Heart left ventricle (tissue), 16 donors: ENCODE data around the gene PRSS2. TPM values are rescaled to one million over a fixed set of nuclear protein-coding genes. Genes with fewer than 3 reads are reported as not detected.
"Not testable (repeated sequence)": the region's sequence is repeated elsewhere in the genome, so short reads cannot be mapped to it uniquely, and the experiment has no call there.

Source experiments
- ATAC-seq, 4 donors: fragments of 200-7000 bp; cut with Tn5 transposase; one replicate each; pipeline ENCODE4 v1.9.1; 2020 to 2022; ENCODE audit warnings: moderate library complexity in 4 of 4, mild to moderate bottlenecking in 3 of 4, moderate number of reproducible peaks in 1 of 4
- DNase-seq, 5 donors: peaks; one replicate each; pipeline ENCODE4 v3.0.0-alpha.2; 2020
- H3K27ac ChIP-seq, 12 donors: fragments of 200-600 bp; sonication (generic) in 4 of 12; one replicate each; pipeline versions ENCODE4 v1.5.0 to v1.8.0; 2016 to 2022; ENCODE audit warnings: mild to moderate bottlenecking in 2 of 12
- H3K27me3 ChIP-seq, 9 donors: fragments of 200-600 bp; sonication (generic) in 2 of 9; one replicate each; pipeline versions ENCODE4 v1.5.1 to v1.8.0; 2016 to 2022; ENCODE audit warnings: mild to moderate bottlenecking in 3 of 9
- H3K36me3 ChIP-seq, 9 donors: fragments of 200-600 bp; sonication (generic) in 2 of 9; one replicate each; pipeline versions ENCODE4 v1.5.0 to v1.8.0; 2018 to 2022; ENCODE audit warnings: mild to moderate bottlenecking in 2 of 9
- H3K4me1 ChIP-seq, 12 donors: fragments of 200-600 bp; sonication (generic) in 4 of 12; one replicate each; pipeline versions ENCODE4 v1.5.0 to v1.8.0; 2016 to 2022; ENCODE audit warnings: mild to moderate bottlenecking in 3 of 12
- H3K4me3 ChIP-seq, 12 donors: fragments of 200-600 bp; sonication (generic) in 4 of 12; one replicate each; pipeline versions ENCODE4 v1.5.0 to v1.8.0; 2017 to 2022; ENCODE audit warnings: mild to moderate bottlenecking in 9 of 12, moderate library complexity in 4 of 12
- H3K9me3 ChIP-seq, 12 donors: fragments of 200-600 bp; sonication (generic) in 4 of 12; one replicate each; pipeline versions ENCODE4 v1.5.0 to v1.8.0; 2016 to 2022; ENCODE audit warnings: mild to moderate bottlenecking in 1 of 12
- POLR2A ChIP-seq, 2 donors: fragments of 450-650 bp; IDR thresholded peaks; one replicate each; pipeline ENCODE4 v1.6.1; 2017; ENCODE audit warnings: antibody characterized with exemption in 2 of 2, mild to moderate bottlenecking in 2 of 2, moderate library complexity in 2 of 2
- WGBS, 4 donors: extraction: QIAGEN DNeasy Blood & Tissue Kit in 2 of 4; methylation state at CpG; one replicate each; pipeline versions ENCODE4 v1.1.5 to v1.1.7; 2013 to 2018; 5-methylcytosine and 5-hydroxymethylcytosine counted together
- intact Hi-C, 10 donors: fragments of 100-400 bp; cut with DNase I; formaldehyde crosslinking; loops; one replicate each; pipeline versions ENCODE4 v1.11.1 to v1.14.2; 2022
- polyA plus RNA-seq, 2 donors: library from polyadenylated mRNA; stranded (reverse); fragments of 200-250 nt; gene quantifications; one replicate each; pipeline ENCODE4 v1.2.3, GENCODE V29; 2013
- total RNA-seq, 9 donors: library from RNA; depleted of rRNA in 2 of 9; stranded (reverse); fragments of >200 nt in 2 of 9; fragmentation: NEBNext Ultra II Directional in 3 of 9; extraction: Animal tissue kit (Norgen Biotek cat#: 25700) in 3 of 9; gene quantifications; one replicate each; pipeline versions ENCODE4 v1.1.0 to v1.2.4, GENCODE V29; 2016 to 2023
- TF ChIP-seq, protein P1 (sequence below), 12 donors: fragments of 200-600 bp; sonication (generic) in 4 of 12; IDR thresholded peaks; one replicate each; pipeline versions ENCODE4 v1.5.0 to v1.8.0; 2018 to 2022; ENCODE audit warnings: antibody characterized with exemption in 12 of 12, mild to moderate bottlenecking in 5 of 12
- donor health status: ischemic (EF 13 %, LVEDD 7.1; RV severe dilation, severe dysfunction).
- donor health status: healthy with polysubstance abuse.
- donor health status: DM: no; HTN: yes; CAD: no.
- donor health status: DM: no; HTN: no; CAD: no.
- donor health status: ischemic (EF 25% LVEDD 6.9; RV normal size, moderate dysfunction).
- donor health status: ischemic (EF 25% LVEDD 5.7; RV mildly dilated, moderate dysfunction).
- donor health status: healthy.
- donor health status: DM: yes; HTN: yes; CAD: no.
- donor health status: ischemic (EF 35%, LVEDD 5.7; RV mildly dilated, moderate dysfunction).
- donor health status: nonischemic (EF 11% LVEDD 7.7; RV severe dilation, severe dysfunction).
- donor health status: DM: yes; HTN: yes; CAD: no.
- donor health status: PGD.
- donor health status: ischemic (EF 29% LVEDD 5.4; RV normal size, mild dysfunction).
- donor health status: nonischemic (EF 23%, LVEDD 6.1; RV moderate dilation, normal function).

Gene PRSS2
- total and polyA plus RNA-seq, 11 donors, result 1.0 to 8.4 (median 5.9) TPM; not detected in 5

DNA sequence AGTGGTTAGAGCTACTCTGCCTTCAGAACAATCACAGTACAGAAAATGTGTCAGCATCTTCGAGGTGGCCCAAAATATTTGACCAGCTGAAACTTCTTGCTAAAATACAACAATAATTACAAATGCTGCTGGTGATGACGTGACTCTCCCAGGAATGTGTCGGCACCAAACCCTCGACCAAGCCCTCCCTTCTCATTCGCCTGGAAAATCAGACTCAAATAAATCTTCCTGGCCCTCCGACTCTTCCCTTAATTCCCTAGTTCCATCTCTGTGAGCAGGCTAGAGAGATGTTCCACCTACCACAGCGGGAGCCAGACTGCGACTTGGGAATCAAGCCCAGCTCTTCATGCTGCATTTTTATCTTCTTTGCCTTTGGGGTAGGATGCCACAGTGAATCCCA is 4.1 kb downstream of the PRSS2 start:
- intact Hi-C loops, result loop anchor here in 1 of 10 donors (5.0 kb wide), 1 partner anchor 58 kb away; no protein-coding TSS in a partner anchor
- TF ChIP-seq, protein P1, sequence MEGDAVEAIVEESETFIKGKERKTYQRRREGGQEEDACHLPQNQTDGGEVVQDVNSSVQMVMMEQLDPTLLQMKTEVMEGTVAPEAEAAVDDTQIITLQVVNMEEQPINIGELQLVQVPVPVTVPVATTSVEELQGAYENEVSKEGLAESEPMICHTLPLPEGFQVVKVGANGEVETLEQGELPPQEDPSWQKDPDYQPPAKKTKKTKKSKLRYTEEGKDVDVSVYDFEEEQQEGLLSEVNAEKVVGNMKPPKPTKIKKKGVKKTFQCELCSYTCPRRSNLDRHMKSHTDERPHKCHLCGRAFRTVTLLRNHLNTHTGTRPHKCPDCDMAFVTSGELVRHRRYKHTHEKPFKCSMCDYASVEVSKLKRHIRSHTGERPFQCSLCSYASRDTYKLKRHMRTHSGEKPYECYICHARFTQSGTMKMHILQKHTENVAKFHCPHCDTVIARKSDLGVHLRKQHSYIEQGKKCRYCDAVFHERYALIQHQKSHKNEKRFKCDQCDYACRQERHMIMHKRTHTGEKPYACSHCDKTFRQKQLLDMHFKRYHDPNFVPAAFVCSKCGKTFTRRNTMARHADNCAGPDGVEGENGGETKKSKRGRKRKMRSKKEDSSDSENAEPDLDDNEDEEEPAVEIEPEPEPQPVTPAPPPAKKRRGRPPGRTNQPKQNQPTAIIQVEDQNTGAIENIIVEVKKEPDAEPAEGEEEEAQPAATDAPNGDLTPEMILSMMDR (IDR thresholded peaks at IDR 0.05), result no peak
- TF ChIP-seq POLR2A (IDR thresholded peaks at IDR 0.05), result no peak
- ATAC-seq, result no peak

DNA sequence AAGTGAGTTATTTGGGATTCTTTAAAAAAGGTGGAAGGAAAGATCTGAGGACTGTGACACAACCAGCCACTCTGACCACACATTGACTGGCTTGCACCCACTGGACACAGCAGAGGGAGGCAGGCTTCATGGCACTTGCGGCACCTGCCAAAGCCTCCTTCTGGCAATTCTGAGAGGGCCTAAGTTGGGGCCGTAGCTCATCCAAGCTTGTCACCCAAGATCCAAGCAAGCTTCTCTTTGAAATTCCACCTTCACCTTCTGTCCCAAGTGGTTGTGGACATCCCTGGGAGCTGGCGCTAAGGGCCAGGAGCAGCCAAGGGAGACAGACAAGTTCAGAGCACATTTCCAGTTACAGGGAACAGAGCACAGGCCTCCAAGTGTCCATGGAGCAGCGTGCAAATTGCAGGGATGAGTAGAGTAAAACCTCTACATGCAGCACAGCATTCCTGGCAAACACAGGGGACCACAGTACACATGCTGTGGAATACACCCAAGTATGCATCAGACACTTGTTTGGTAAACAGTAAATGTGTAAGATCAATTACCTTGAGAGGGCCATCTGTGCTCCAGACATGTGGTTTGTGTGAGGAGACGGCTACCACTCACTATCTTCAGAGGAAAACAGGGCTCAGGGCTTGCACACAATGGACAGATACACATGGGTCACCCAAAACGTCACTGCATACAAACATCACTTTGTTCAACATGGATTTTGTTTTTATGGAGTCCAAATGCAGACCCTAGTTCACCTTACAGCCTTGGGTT is 4.8 kb downstream of the PRSS2 start:
- not testable (repeated sequence) for ATAC-seq, H3K9me3 ChIP-seq, H3K4me1 ChIP-seq, H3K4me3 ChIP-seq, H3K27ac ChIP-seq, DNase-seq, H3K36me3 ChIP-seq, H3K27me3 ChIP-seq
- 70 to 79% (median 78%) methylated on average over 3 to 6 of the region's 6 CpGs for WGBS, 4 donors
- intact Hi-C loops, result loop anchor here in 1 of 10 donors (5.0 kb wide), 1 partner anchor 58 kb away; no protein-coding TSS in a partner anchor

More for the DNA sequence above, 4.1 kb downstream of the PRSS2 start:
- Histone ChIP-seq H3K27me3 (peaks cover 0 to 12% (median 0%) of the 10 kb centered on the region in 9 donors), H3K4me3 (no peak overlapping the region), H3K27ac (no peak overlapping the region), H3K36me3 (no peaks in the 10 kb centered on the region), H3K9me3 (no peaks in the 10 kb centered on the region), H3K4me1 (peaks cover 0 to 9% (median 0%) of the 10 kb centered on the region in 12 donors)
- no peak for DNase-seq
- whole genome bisulfite sequencing, 4 donors, result 48 to 63% (median 52%) methylated on average over 8 of the region's 8 CpGs

DNA sequence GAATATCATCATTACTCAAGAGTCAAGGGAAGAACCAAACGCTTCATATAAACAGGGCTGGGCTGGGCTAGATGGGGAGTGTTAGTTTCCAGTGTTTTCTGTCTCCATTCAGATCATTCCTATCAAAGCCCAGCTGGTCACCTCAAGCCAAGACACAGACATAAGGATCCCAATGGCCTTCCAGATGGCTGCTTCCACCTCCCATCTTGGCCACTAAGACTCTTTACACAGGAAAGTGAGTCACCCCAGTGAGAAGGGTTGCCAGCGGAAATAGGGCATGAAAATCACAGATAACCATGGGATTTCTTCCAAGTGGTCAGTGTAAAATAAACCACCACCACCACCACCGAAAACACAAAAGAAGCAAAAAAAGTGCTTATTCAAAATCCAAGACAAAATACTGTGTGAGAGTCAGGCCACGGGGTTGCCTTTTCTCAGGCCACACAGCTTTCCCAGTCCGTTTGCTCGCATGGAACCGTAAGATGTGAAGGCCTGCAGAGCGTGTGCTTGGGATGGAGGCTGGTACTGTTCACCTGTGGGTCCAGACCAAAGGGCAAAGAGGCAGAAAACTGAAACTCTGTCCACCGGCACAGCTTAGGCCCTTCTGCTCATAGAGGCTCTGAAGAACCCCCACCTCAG is 5.6 kb downstream of the PRSS2 start:
- no peaks in the 10 kb centered on the region for H3K36me3 ChIP-seq
- no peak for TF ChIP-seq POLR2A (IDR thresholded peaks at IDR 0.05)
- TF ChIP-seq, protein P1 (IDR thresholded peaks at IDR 0.05), result no peak
- peak in 3 of 4 donors; percentile 29 to 67 (median 45) for ATAC-seq
- peaks cover 0 to 9% (median 0%) of the 10 kb centered on the region in 9 donors for H3K27me3 ChIP-seq
- H3K9me3 ChIP-seq, result no peaks in the 10 kb centered on the region
- H3K4me1 ChIP-seq, result peaks cover 0 to 9% (median 0%) of the 10 kb centered on the region in 12 donors
- H3K4me3 ChIP-seq, result no peak overlapping the region
- intact Hi-C loops, result loop anchor here in 1 of 10 donors (5.0 kb wide), 1 partner anchor 59 kb away; no protein-coding TSS in a partner anchor
- no peak for DNase-seq
- H3K27ac ChIP-seq, result no peak overlapping the region
- 61 to 78% (median 73%) methylated on average over 9 of the region's 9 CpGs for WGBS, 4 donors

DNA sequence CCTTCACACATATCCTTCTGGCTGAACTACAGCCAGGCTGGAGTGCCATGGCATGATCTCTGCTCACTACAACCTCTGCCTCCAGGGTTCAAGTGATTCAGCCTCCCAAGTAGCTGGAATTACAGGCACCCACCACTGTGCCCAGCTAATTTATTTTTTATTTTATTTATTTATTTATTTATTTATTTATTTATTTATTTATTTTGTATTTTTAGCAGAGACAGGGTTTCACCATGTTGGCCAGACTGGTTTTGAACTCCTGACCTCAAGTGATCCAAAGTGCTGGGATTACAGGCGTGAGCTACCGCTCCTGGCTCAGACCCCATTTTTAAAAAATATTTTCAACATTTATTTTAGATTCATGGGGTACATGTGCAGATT is 6.1 kb downstream of the PRSS2 start:
- not testable (repeated sequence) for ATAC-seq, H3K27ac ChIP-seq, H3K9me3 ChIP-seq, H3K27me3 ChIP-seq, DNase-seq, H3K36me3 ChIP-seq, H3K4me1 ChIP-seq, H3K4me3 ChIP-seq
- WGBS, 4 donors, result 89 to 96% (median 94%) methylated on average over 2 of the region's 2 CpGs
- intact Hi-C loops, result loop anchor here in 1 of 10 donors (5.0 kb wide), 1 partner anchor 60 kb away; no protein-coding TSS in a partner anchor

DNA sequence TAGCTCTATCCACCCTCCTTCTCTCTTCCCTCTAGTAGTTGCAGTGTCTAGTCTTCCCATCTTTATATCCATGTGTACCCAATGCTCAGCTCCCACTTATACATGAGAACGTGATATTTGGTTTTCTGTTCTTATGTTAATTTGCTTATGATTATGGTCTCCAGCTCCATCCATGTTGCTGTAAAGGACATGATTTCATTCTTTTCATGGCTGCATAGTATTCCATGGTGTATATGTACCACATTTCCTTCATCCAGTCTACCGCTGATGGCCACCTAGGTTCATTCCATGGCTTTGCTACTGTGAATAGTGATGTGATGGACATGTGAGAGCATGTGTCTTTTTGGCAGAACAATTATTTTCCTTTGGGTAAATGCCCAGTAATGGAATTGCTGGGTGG is 6.5 kb downstream of the PRSS2 start:
- Histone ChIP-seq H3K4me3 (no peak overlapping the region), H3K4me1 (peaks cover 0 to 9% (median 0%) of the 10 kb centered on the region in 12 donors), H3K36me3 (no peaks in the 10 kb centered on the region), H3K9me3 (no peaks in the 10 kb centered on the region), H3K27me3 (peaks cover 0 to 8% (median 0%) of the 10 kb centered on the region in 9 donors), H3K27ac (no peak overlapping the region)
- no peak for TF ChIP-seq POLR2A (IDR thresholded peaks at IDR 0.05)
- TF ChIP-seq, protein P1 (IDR thresholded peaks at IDR 0.05), result no peak
- WGBS, 4 donors, result 89 to 98% (median 92%) methylated on average over 2 of the region's 2 CpGs
- no peak for ATAC-seq
- DNase-seq, result no peak
- intact Hi-C loops, result loop anchor here in 1 of 10 donors (5.0 kb wide), 1 partner anchor 60 kb away; no protein-coding TSS in a partner anchor
